Measurements from ENCODE around the gene PCDHGB1. TPM values are rescaled to one million over a fixed set of nuclear protein-coding genes. Genes with fewer than 3 reads are reported as not detected.

Gene PCDHGB1
- total RNA-seq, 2 donors from 2014 or later: 1.4 to 6.6 TPM

DNA sequence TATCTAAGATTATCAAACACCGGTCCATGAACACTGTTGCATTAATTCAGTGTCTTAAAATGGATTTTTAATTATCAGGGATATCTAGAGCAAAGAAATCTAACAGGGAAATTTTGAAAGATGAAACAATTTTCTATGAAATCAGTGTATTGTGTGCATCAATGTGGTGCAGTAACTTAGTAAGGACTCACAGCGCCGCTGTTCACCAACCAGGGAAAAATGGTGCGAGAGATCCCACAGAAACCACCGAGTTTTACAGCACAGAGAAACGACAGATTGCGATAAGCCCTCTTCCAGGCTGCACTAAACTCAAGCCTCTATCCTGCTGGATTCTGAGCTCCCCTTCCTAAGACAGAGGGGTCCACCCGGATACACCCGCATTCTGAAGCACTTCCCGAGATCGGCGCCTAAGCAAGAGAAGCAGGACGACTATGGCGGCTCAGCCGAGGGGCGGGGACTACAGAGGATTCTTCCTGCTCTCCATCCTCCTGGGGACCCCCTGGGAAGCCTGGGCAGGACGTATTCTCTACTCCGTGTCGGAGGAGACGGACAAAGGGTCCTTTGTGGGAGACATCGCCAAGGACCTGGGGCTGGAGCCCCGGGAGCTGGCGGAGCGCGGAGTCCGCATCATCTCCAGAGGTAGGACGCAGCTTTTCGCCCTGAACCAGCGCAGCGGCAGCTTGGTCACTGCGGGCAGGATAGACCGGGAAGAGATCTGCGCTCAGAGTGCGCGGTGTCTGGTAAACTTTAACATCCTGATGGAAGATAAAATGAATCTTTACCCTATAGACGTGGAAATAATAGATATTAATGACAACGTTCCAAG is 32.8 kb downstream of the PCDHGB1 start, which contains the start of gene PCDHGA7:
Gene PCDHGA7 (plus strand): TSS at position 274 of the 826 bp plus-strand sequence. CDS start 158 bp downstream, at position 432.
- Mint-ChIP-seq H3K27me3 (ENCODE audit: insufficient read depth) (no peaks in the 10 kb centered on the region), H3K4me3 (no peak within 1 kb of the TSS), H3K9me3 (peaks cover 42% of the 10 kb centered on the region), H3K27ac (no peak within 1 kb of the TSS), H3K36me3 (ENCODE audit: low read depth) (peaks cover 23% of the 10 kb centered on the region), H3K4me1 (no peaks in the 10 kb centered on the region)
- no peaks in the 10 kb centered on the region for H3K27me3 ChIP-seq (ENCODE audit: control insufficient read depth, insufficient read depth, low read length, poor library complexity, severe bottlenecking)
- no peak within 1 kb of the TSS for H3K4me3 ChIP-seq (ENCODE audit: low read length)
- DNase-seq: no peak
- H3K9ac ChIP-seq (ENCODE audit: extremely low read depth, low read length, poor library complexity, severe bottlenecking): no peak within 1 kb of the TSS
- H3K9me3 ChIP-seq (ENCODE audit: control insufficient read depth, low read length): peaks cover 38% of the 10 kb centered on the region
- no peaks in the 10 kb centered on the region for H3K4me1 ChIP-seq (ENCODE audit: control insufficient read depth, insufficient read depth, low read length)
- no peaks in the 10 kb centered on the region for H3K36me3 ChIP-seq (ENCODE audit: control insufficient read depth, insufficient read depth, low read length)
- TF ChIP-seq, protein P1, sequence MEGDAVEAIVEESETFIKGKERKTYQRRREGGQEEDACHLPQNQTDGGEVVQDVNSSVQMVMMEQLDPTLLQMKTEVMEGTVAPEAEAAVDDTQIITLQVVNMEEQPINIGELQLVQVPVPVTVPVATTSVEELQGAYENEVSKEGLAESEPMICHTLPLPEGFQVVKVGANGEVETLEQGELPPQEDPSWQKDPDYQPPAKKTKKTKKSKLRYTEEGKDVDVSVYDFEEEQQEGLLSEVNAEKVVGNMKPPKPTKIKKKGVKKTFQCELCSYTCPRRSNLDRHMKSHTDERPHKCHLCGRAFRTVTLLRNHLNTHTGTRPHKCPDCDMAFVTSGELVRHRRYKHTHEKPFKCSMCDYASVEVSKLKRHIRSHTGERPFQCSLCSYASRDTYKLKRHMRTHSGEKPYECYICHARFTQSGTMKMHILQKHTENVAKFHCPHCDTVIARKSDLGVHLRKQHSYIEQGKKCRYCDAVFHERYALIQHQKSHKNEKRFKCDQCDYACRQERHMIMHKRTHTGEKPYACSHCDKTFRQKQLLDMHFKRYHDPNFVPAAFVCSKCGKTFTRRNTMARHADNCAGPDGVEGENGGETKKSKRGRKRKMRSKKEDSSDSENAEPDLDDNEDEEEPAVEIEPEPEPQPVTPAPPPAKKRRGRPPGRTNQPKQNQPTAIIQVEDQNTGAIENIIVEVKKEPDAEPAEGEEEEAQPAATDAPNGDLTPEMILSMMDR (conservative IDR thresholded peaks at IDR 0.05): no peak
- no peak within 1 kb of the TSS for H3K27ac ChIP-seq (ENCODE audit: low read depth, low read length)
- WGBS, 2 experiments (ENCODE audit: insufficient coverage in 1 of 2, insufficient read length in 1 of 2): 91 to 95% methylated on average over 33 to 37 of the region's 37 CpGs

DNA sequence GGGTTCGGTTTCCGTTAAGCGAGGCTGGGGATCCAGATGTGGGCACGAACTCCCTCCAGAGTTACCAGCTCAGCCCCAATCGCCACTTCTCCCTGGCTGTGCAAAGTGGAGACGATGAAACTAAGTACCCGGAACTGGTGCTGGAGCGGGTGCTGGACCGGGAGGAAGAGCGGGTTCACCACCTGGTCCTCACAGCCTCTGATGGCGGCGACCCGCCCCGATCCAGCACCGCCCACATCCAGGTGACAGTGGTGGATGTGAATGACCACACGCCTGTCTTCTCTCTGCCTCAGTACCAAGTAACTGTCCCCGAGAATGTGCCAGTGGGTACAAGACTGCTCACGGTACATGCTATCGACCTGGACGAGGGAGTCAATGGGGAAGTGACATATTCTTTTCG is 33.4 kb downstream of the PCDHGB1 start:
- Mint-ChIP-seq H3K4me1 (no peaks in the 10 kb centered on the region), H3K4me3 (no peak overlapping the region), H3K36me3 (ENCODE audit: low read depth) (peaks cover 26% of the 10 kb centered on the region), H3K27ac (no peak overlapping the region), H3K27me3 (ENCODE audit: insufficient read depth) (peaks cover 3% of the 10 kb centered on the region), H3K9me3 (peaks cover 46% of the 10 kb centered on the region)
- no peak overlapping the region for H3K4me3 ChIP-seq (ENCODE audit: low read length)
- no peak for DNase-seq
- H3K36me3 ChIP-seq (ENCODE audit: control insufficient read depth, insufficient read depth, low read length): no peaks in the 10 kb centered on the region
- H3K9ac ChIP-seq (ENCODE audit: extremely low read depth, low read length, poor library complexity, severe bottlenecking): no peak overlapping the region
- TF ChIP-seq, protein P1 (conservative IDR thresholded peaks at IDR 0.05): no peak
- H3K9me3 ChIP-seq (ENCODE audit: control insufficient read depth, low read length): peaks cover 36% of the 10 kb centered on the region
- no peaks in the 10 kb centered on the region for H3K4me1 ChIP-seq (ENCODE audit: control insufficient read depth, insufficient read depth, low read length)
- no peak overlapping the region for H3K27ac ChIP-seq (ENCODE audit: low read depth, low read length)
- H3K27me3 ChIP-seq (ENCODE audit: control insufficient read depth, insufficient read depth, low read length, poor library complexity, severe bottlenecking): no peaks in the 10 kb centered on the region
- WGBS, 2 experiments (ENCODE audit: insufficient coverage in 1 of 2, insufficient read length in 1 of 2): 92 to 96% methylated on average over 17 to 21 of the region's 21 CpGs

DNA sequence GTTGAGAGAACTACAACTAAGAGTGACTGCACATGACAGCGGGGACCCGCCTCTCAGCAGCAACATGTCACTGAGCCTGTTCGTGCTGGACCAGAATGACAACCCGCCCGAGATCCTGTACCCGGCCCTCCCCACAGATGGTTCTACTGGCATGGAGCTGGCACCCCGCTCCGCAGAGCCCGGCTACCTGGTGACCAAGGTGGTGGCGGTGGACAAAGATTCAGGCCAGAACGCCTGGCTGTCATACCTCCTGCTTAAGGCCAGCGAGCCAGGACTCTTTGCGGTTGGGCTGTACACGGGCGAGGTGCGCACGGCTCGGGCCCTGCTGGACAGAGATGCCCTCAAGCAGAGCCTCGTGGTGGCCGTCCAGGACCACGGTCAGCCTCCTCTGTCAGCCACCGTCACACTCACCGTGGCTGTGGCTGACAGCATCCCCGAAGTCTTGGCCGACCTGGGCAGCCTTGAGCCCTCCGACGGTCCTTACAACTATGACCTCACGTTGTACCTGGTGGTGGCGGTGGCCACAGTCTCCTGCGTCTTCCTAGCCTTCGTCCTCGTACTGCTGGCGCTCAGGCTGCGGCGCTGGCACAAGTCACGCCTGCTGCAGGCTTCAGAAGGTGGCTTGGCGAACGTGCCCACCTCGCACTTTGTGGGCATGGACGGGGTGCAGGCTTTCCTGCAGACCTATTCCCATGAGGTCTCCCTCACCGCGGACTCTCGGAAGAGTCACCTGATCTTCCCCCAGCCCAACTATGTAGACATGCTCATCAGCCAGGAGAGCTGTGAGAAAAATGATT is 34.8 kb downstream of the PCDHGB1 start:
- Mint-ChIP-seq H3K36me3 (ENCODE audit: low read depth) (peaks cover 35% of the 10 kb centered on the region), H3K4me1 (no peaks in the 10 kb centered on the region), H3K27ac (no peak overlapping the region), H3K4me3 (no peak overlapping the region), H3K27me3 (ENCODE audit: insufficient read depth) (peaks cover 11% of the 10 kb centered on the region), H3K9me3 (peaks cover 59% of the 10 kb centered on the region)
- Histone ChIP-seq H3K4me3 (ENCODE audit: low read length) (no peak overlapping the region), H3K4me1 (ENCODE audit: control insufficient read depth, insufficient read depth, low read length) (no peaks in the 10 kb centered on the region), H3K27me3 (ENCODE audit: control insufficient read depth, insufficient read depth, low read length, poor library complexity, severe bottlenecking) (no peaks in the 10 kb centered on the region), H3K36me3 (ENCODE audit: control insufficient read depth, insufficient read depth, low read length) (no peaks in the 10 kb centered on the region), H3K9ac (ENCODE audit: extremely low read depth, low read length, poor library complexity, severe bottlenecking) (no peak overlapping the region), H3K27ac (ENCODE audit: low read depth, low read length) (no peak overlapping the region), H3K9me3 (ENCODE audit: control insufficient read depth, low read length) (peaks cover 44% of the 10 kb centered on the region)
- WGBS, 2 experiments (ENCODE audit: insufficient coverage in 1 of 2, insufficient read length in 1 of 2): 92 to 94% methylated on average over 36 to 43 of the region's 43 CpGs
- DNase-seq: no peak
- TF ChIP-seq, protein P1 (conservative IDR thresholded peaks at IDR 0.05): no peak

All from endodermal cell (in vitro differentiated cells).